Nephron progenitor cell (in vitro differentiated cells): ENCODE results near the gene PAN3.
"Not testable (repeated sequence)": the region's sequence is repeated elsewhere in the genome, so short reads cannot be mapped to it uniquely, and the experiment has no call there.

ENCODE experiments used
- DNase-seq: peaks from one replicate; pipeline ENCODE4 v3.0.0; 2021
- H3K27ac Mint-ChIP-seq: 2 replicates; pipeline ENCODE4 v1.8.0; 2021; ENCODE audit warnings: mild to moderate bottlenecking, moderate library complexity, mixed read lengths
- H3K27me3 Mint-ChIP-seq: 2 replicates; pipeline ENCODE4 v1.8.0; 2021; ENCODE audit warnings: mild to moderate bottlenecking, low read depth, mixed read lengths; ENCODE audit not compliant: poor library complexity
- H3K36me3 Mint-ChIP-seq: 2 replicates; pipeline ENCODE4 v1.8.0; 2021; ENCODE audit warnings: low read depth, mixed read lengths
- H3K4me1 Mint-ChIP-seq: 2 replicates; pipeline ENCODE4 v1.8.0; 2021; ENCODE audit warnings: mixed read lengths
- H3K4me3 Mint-ChIP-seq: 2 replicates; pipeline ENCODE4 v1.8.0; 2021; ENCODE audit warnings: mild to moderate bottlenecking, moderate library complexity, mixed read lengths
- H3K9me3 Mint-ChIP-seq: 2 replicates; pipeline ENCODE4 v1.8.0; 2021; ENCODE audit warnings: mild to moderate bottlenecking, moderate library complexity, mixed read lengths
- CTCF ChIP-seq: fragments of 200-600 bp; sonication (generic); IDR thresholded peaks from 2 replicates; pipeline ENCODE4 v1.5.0; 2021; ENCODE audit warnings: antibody characterized with exemption

PAN3 gene

GRCh38 chr13:28099396-28100149 is 38.8 kb upstream of the PAN3 start:
- Mint-ChIP-seq H3K27ac (no peak overlapping the region), H3K4me3 (peak overlapping the region; percentile 80), H3K4me1 (no peaks in the 10 kb centered on the region), H3K36me3 (no peaks in the 10 kb centered on the region), H3K9me3 (peaks cover 20% of the 10 kb centered on the region), H3K27me3 (peaks cover 95% of the 10 kb centered on the region)
- no peak for TF ChIP-seq CTCF
- DNase-seq, result no peak

- peaks cover 92% of the 10 kb centered on the region for H3K27me3 Mint-ChIP-seq
- no peak for TF ChIP-seq CTCF
- H3K4me3 Mint-ChIP-seq, result peak within 1 kb of the TSS; percentile 80
- H3K27ac Mint-ChIP-seq, result no peak within 1 kb of the TSS
- H3K9me3 Mint-ChIP-seq, result peaks cover 20% of the 10 kb centered on the region
- H3K36me3 Mint-ChIP-seq, result no peaks in the 10 kb centered on the region
- H3K4me1 Mint-ChIP-seq, result no peaks in the 10 kb centered on the region
- peak; percentile 75 for DNase-seq
Observed at GRCh38 chr13:28100150-28101121, 37.9 kb upstream of the PAN3 start, which contains the start of gene FLT3. TSS of gene FLT3 (minus strand) at chr13:28100576. CDS start at chr13:28100510, 66 bp downstream.

- H3K9me3 Mint-ChIP-seq, result peaks cover 20% of the 10 kb centered on the region
Observed at GRCh38 chr13:28101886-28102285, 36.5 kb upstream of the PAN3 start.

GRCh38 chr13:28106976-28107375 is 31.4 kb upstream of the PAN3 start:
- H3K4me1 Mint-ChIP-seq, result no peaks in the 10 kb centered on the region
- TF ChIP-seq CTCF, result no peak
- DNase-seq, result no peak
- peaks cover 35% of the 10 kb centered on the region for H3K27me3 Mint-ChIP-seq
- no peak overlapping the region for H3K4me3 Mint-ChIP-seq
- no peaks in the 10 kb centered on the region for H3K36me3 Mint-ChIP-seq
- H3K9me3 Mint-ChIP-seq, result no peaks in the 10 kb centered on the region
- no peak overlapping the region for H3K27ac Mint-ChIP-seq

More at GRCh38 chr13:28101886-28102285, 36.5 kb upstream of the PAN3 start:
- H3K27me3 Mint-ChIP-seq, result peaks cover 82% of the 10 kb centered on the region
- not testable (repeated sequence) for H3K4me3 Mint-ChIP-seq, H3K4me1 Mint-ChIP-seq, H3K27ac Mint-ChIP-seq, DNase-seq, H3K36me3 Mint-ChIP-seq

GRCh38 chr13:28110414-28110813 is 27.9 kb upstream of the PAN3 start:
- Mint-ChIP-seq H3K36me3 (no peaks in the 10 kb centered on the region), H3K4me1 (no peaks in the 10 kb centered on the region), H3K27me3 (peaks cover 4% of the 10 kb centered on the region), H3K27ac (no peak overlapping the region), H3K4me3 (no peak overlapping the region), H3K9me3 (no peaks in the 10 kb centered on the region)
- no peak for TF ChIP-seq CTCF
- DNase-seq, result no peak

GRCh38 chr13:28116736-28117135 is 21.6 kb upstream of the PAN3 start:
- Mint-ChIP-seq H3K9me3 (no peaks in the 10 kb centered on the region), H3K27ac (no peak overlapping the region), H3K4me3 (no peak overlapping the region), H3K36me3 (no peaks in the 10 kb centered on the region), H3K27me3 (peaks cover 2% of the 10 kb centered on the region), H3K4me1 (no peaks in the 10 kb centered on the region)
- TF ChIP-seq CTCF, result no peak
- DNase-seq, result no peak
